Neural cell (in vitro differentiated cells): Measurements from ENCODE around the gene DIP2C.

ENCODE experiments used
- EP300 ChIP-seq: fragments of 450-650 bp; conservative IDR thresholded peaks from 2 replicates; pipeline ENCODE4 v1.6.1; 2014; ENCODE audit warnings: antibody characterized with exemption, mild to moderate bottlenecking, moderate library complexity; ENCODE audit not compliant: poor library complexity, severe bottlenecking
- EZH2 ChIP-seq: fragments of 200-600, 300-800 bp; shearing (Covaris generic), sonication (generic); IDR thresholded peaks from 2 replicates; pipeline ENCODE4 v1.6.1; 2014; ENCODE audit warnings: antibody characterized with exemption, low read length, borderline replicate concordance, mild to moderate bottlenecking; ENCODE audit not compliant: insufficient read depth, poor library complexity, severe bottlenecking
- POLR2AphosphoS5 ChIP-seq: IDR thresholded peaks from 2 replicates; pipeline ENCODE4 v1.6.1; 2012
- RAD21 ChIP-seq: fragments of 450-650 bp; conservative IDR thresholded peaks from 2 replicates; pipeline ENCODE4 v1.6.1; 2014; ENCODE audit warnings: antibody characterized with exemption, mild to moderate bottlenecking, moderate library complexity
- REST ChIP-seq: IDR thresholded peaks from 2 replicates; pipeline ENCODE4 v1.6.1; 2012; ENCODE audit warnings: borderline replicate concordance
- TAF1 ChIP-seq: IDR thresholded peaks from 2 replicates; pipeline ENCODE4 v1.6.1; 2012; ENCODE audit warnings: low read depth
- TF ChIP-seq, protein P1 (sequence below): fragments of 450-650 bp; IDR thresholded peaks from 2 replicates; pipeline ENCODE4 v1.5.1; 2014; ENCODE audit warnings: antibody characterized with exemption, mild to moderate bottlenecking, moderate library complexity; ENCODE audit not compliant: poor library complexity, severe bottlenecking

GRCh38 chr10:517241-517830 is 172.1 kb downstream of the DIP2C start:
- TF ChIP-seq, protein P1, sequence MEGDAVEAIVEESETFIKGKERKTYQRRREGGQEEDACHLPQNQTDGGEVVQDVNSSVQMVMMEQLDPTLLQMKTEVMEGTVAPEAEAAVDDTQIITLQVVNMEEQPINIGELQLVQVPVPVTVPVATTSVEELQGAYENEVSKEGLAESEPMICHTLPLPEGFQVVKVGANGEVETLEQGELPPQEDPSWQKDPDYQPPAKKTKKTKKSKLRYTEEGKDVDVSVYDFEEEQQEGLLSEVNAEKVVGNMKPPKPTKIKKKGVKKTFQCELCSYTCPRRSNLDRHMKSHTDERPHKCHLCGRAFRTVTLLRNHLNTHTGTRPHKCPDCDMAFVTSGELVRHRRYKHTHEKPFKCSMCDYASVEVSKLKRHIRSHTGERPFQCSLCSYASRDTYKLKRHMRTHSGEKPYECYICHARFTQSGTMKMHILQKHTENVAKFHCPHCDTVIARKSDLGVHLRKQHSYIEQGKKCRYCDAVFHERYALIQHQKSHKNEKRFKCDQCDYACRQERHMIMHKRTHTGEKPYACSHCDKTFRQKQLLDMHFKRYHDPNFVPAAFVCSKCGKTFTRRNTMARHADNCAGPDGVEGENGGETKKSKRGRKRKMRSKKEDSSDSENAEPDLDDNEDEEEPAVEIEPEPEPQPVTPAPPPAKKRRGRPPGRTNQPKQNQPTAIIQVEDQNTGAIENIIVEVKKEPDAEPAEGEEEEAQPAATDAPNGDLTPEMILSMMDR: no peak
- TF ChIP-seq REST (no peak), POLR2AphosphoS5 (no peak), RAD21 (no peak), TAF1 (no peak), EP300 (no peak), EZH2 (no peak)
